Measurements from ENCODE around the gene INPP5A.

- TF ChIP-seq POLR2AphosphoS5 (IDR thresholded peaks at IDR 0.05; ENCODE audit: low read depth), result no peak
- TF ChIP-seq CTCF (IDR thresholded peaks at IDR 0.05; ENCODE audit: insufficient read depth, low read length), result no peak
- TF ChIP-seq REST (IDR thresholded peaks at IDR 0.05; ENCODE audit: insufficient replicate concordance, low read depth), result no peak
- TF ChIP-seq SPI1 (IDR thresholded peaks at IDR 0.05; ENCODE audit: borderline replicate concordance, low read depth), result no peak
Measured at GRCh38 chr10:132496360-132497062, 41.1 kb upstream of the INPP5A start.
